Measurements from ENCODE around the gene DLL4.

DNA sequence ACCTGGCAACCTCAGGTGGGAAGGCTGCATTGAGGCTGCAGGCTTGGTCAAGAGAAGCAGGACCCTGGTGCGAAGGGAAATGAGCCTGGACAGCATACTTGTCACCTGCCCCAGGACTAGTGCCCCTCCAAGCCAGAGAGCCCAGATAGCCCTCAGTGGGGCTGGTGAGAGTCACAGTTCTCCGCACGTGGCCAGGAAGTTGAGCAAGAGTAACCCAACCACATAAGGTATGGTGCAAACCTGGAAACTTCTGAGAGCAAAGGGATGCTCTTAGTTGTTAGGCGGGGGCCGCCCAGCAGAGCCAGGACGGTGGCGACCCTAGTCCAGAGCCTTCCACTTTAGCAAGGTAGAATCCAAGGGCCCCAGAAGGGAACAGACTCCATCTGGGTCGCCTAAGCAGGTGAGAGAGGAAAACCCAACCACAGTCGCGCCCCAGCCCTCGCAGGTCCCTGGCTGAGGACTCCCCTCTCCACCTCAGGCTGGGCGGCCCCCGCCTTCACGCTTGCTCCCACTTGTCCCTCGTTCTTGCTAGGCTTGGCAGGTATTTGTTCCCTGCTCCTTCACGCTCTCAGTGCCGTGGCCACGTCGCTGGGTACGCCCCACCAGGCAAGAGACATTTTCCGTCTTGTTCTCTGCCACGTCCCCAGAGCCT, 36.0 kb upstream of the DLL4 start:
- TF ChIP-seq, protein P1, sequence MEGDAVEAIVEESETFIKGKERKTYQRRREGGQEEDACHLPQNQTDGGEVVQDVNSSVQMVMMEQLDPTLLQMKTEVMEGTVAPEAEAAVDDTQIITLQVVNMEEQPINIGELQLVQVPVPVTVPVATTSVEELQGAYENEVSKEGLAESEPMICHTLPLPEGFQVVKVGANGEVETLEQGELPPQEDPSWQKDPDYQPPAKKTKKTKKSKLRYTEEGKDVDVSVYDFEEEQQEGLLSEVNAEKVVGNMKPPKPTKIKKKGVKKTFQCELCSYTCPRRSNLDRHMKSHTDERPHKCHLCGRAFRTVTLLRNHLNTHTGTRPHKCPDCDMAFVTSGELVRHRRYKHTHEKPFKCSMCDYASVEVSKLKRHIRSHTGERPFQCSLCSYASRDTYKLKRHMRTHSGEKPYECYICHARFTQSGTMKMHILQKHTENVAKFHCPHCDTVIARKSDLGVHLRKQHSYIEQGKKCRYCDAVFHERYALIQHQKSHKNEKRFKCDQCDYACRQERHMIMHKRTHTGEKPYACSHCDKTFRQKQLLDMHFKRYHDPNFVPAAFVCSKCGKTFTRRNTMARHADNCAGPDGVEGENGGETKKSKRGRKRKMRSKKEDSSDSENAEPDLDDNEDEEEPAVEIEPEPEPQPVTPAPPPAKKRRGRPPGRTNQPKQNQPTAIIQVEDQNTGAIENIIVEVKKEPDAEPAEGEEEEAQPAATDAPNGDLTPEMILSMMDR (conservative IDR thresholded peaks at IDR 0.05; ENCODE audit: low read length): no peak
- TF ChIP-seq EZH2phosphoT487 (IDR thresholded peaks at IDR 0.05; ENCODE audit: borderline replicate concordance, low read depth, low read length): no peak
